OCI-LY3 (cell line): ENCODE data around the gene PSMC2.
"Not testable (repeated sequence)": the region's sequence is repeated elsewhere in the genome, so short reads cannot be mapped to it uniquely, and the experiment has no call there.

ENCODE experiments used
- H2AFZ ChIP-seq: fragments of 200-600, 300-600 bp; shearing (Covaris generic); 2 replicates; pipeline ENCODE4 v1.6.0; 2014; ENCODE audit warnings: antibody characterized with exemption, low read depth, low read length
- H3K27ac ChIP-seq: fragments of 200-600, 300-600 bp; sonication (generic); 2 replicates; pipeline ENCODE4 v1.5.1; 2014; ENCODE audit warnings: mild to moderate bottlenecking, low read length, moderate library complexity, mixed read lengths
- H3K27me3 ChIP-seq: fragments of 200-600, 300-600 bp; sonication (generic); 2 replicates; pipeline ENCODE4 v1.6.1; 2014; ENCODE audit warnings: low read depth, low read length, mixed read lengths
- H3K36me3 ChIP-seq: fragments of 200-600, 300-600 bp; sonication (generic); replicated peaks from 2 replicates; pipeline ENCODE3; 2014; ENCODE audit warnings: low read depth, low read length, mixed read lengths
- H3K4me1 ChIP-seq: fragments of 300-600, 200-600 bp; sonication (generic); 2 replicates; pipeline ENCODE4 v1.6.1; 2014; ENCODE audit warnings: low read length, mixed read lengths
- H3K4me2 ChIP-seq: fragments of 200-600, 300-600 bp; sonication (generic); 2 replicates; pipeline ENCODE4 v1.6.1; 2014; ENCODE audit warnings: low read length, mixed read lengths
- H3K4me3 ChIP-seq: fragments of 300-600, 200-600 bp; sonication (generic); 2 replicates; pipeline ENCODE4 v1.5.1; 2014; ENCODE audit warnings: antibody characterized with exemption, mild to moderate bottlenecking, low read length, moderate library complexity
- H3K79me2 ChIP-seq: fragments of 300-600, 200-600 bp; shearing (Covaris generic); 2 replicates; pipeline ENCODE4 v1.6.1; 2014; ENCODE audit warnings: mild to moderate bottlenecking, low read length, mixed read lengths
- H3K9ac ChIP-seq: fragments of 300-600, 200-600 bp; shearing (Covaris generic); 2 replicates; pipeline ENCODE4 v1.6.0; 2014; ENCODE audit warnings: mild to moderate bottlenecking, low read length, moderate library complexity
- H3K9me3 ChIP-seq: fragments of 200-600, 300-600 bp; shearing (Covaris generic); 2 replicates; pipeline ENCODE4 v1.6.1; 2014; ENCODE audit warnings: low read length, mixed read lengths; ENCODE audit not compliant: insufficient read depth
- H4K20me1 ChIP-seq: fragments of 200-600, 300-600 bp; sonication (generic); 2 replicates; pipeline ENCODE4 v1.6.1; 2016; ENCODE audit warnings: low read length, mixed read lengths; ENCODE audit not compliant: insufficient read depth
- EZH2phosphoT487 ChIP-seq: fragments of 200-600 bp; shearing (Covaris generic); IDR thresholded peaks from 2 replicates; pipeline ENCODE4 v1.6.1; 2018; ENCODE audit warnings: antibody characterized with exemption, mixed run types, low read depth
- TF ChIP-seq, protein P1 (sequence below): fragments of 200-600, 300-600 bp; sonication (generic); IDR thresholded peaks from 2 replicates; pipeline ENCODE4 v1.5.1; 2014; ENCODE audit warnings: antibody characterized with exemption, low read length, low read depth

The PSMC2 gene

DNA sequence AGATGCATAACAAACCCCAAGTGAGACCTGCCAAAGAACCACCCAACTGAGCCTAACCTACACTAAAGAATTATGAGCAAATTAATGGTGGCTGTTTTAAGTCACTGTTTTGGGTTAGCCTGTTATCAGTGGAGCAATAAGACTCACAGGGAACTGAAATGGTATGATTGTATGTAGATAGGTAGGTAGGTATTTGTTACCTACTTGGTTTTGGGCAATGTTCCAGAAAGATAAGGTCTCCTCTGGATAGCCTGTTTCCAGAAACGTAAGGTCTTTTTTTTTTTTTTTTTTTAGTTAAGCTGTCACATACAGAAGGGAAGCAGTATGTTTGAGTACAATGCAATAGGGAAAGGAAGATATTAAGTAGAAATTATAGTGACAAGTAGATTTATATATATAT lies 47.6 kb downstream of the PSMC2 start:
- H3K9ac ChIP-seq = no peak overlapping the region
- no peaks in the 10 kb centered on the region for H3K9me3 ChIP-seq
- H3K4me2 ChIP-seq = no peak overlapping the region
- H3K4me1 ChIP-seq = no peaks in the 10 kb centered on the region
- H4K20me1 ChIP-seq = no peaks in the 10 kb centered on the region
- no peak overlapping the region for H3K4me3 ChIP-seq
- 0 out of 2 replicates have a peak, but pooled peaks cover 2% of the 10 kb centered on the region for H3K27me3 ChIP-seq
- no peak for TF ChIP-seq EZH2phosphoT487
- TF ChIP-seq, protein P1, sequence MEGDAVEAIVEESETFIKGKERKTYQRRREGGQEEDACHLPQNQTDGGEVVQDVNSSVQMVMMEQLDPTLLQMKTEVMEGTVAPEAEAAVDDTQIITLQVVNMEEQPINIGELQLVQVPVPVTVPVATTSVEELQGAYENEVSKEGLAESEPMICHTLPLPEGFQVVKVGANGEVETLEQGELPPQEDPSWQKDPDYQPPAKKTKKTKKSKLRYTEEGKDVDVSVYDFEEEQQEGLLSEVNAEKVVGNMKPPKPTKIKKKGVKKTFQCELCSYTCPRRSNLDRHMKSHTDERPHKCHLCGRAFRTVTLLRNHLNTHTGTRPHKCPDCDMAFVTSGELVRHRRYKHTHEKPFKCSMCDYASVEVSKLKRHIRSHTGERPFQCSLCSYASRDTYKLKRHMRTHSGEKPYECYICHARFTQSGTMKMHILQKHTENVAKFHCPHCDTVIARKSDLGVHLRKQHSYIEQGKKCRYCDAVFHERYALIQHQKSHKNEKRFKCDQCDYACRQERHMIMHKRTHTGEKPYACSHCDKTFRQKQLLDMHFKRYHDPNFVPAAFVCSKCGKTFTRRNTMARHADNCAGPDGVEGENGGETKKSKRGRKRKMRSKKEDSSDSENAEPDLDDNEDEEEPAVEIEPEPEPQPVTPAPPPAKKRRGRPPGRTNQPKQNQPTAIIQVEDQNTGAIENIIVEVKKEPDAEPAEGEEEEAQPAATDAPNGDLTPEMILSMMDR = no peak
- no peaks in the 10 kb centered on the region for H3K36me3 ChIP-seq
- H2AFZ ChIP-seq = no peak overlapping the region
- no peaks in the 10 kb centered on the region for H3K79me2 ChIP-seq
- no peak overlapping the region for H3K27ac ChIP-seq

DNA sequence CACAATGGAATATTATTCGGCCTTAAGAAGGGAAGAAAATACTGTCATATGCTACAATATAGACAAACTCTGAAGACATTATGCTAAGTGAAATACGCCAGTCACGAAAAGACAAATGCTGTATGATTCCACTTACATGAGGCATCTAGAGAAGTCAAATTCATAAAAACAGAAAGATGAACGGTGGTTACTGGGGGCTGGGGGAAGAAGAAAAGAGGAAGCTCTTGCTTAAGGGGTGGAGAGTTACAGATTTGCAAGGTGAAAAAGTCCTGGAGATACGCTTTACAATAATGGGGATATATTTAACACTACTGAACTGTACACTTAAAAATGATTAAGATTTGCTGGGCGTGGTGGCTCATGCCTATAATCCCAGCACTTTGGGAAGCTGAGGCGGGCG lies 49.0 kb downstream of the PSMC2 start:
- H3K36me3 ChIP-seq = no peaks in the 10 kb centered on the region
- no peaks in the 10 kb centered on the region for H4K20me1 ChIP-seq
- H3K27me3 ChIP-seq = no peaks in the 10 kb centered on the region
- TF ChIP-seq EZH2phosphoT487 = no peak
- TF ChIP-seq, protein P1 = no peak
- H3K4me1 ChIP-seq = no peaks in the 10 kb centered on the region
- H3K9me3 ChIP-seq = no peaks in the 10 kb centered on the region
- no peak overlapping the region for H3K27ac ChIP-seq
- no peaks in the 10 kb centered on the region for H3K79me2 ChIP-seq
- no peak overlapping the region for H3K4me3 ChIP-seq
- H3K9ac ChIP-seq = no peak overlapping the region
- no peak overlapping the region for H3K4me2 ChIP-seq
- no peak overlapping the region for H2AFZ ChIP-seq

DNA sequence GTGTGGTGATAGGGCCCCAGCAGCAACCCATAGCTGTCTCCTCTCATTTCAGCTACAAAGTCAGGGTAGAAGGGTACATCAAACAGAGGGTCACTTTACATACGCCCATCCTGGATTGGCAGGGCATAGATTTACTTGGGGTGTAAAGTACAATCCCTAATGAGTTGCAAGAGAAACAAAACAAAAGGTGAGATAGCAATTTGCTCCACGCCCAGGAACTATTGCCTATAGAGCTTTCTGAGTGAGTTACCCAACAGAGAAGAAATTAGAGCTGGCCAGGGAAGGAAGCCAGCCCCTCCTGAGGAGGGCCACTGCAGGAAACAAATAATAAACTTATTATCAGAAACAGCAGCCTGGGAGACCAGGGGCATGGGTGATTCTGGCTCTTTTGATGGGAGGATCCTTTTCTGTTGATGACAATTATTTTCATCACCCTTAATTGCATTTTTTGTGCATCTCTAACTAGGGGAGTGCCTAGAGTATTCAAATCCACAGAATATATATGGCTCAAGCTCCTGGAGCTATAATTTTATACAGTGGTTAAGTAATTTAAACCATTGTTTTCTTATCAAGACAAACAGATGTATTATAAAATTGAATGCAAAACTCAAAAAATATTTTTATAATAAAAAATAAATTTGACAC lies 51.2 kb downstream of the PSMC2 start:
- TF ChIP-seq EZH2phosphoT487 = no peak
- TF ChIP-seq, protein P1 = no peak

DNA sequence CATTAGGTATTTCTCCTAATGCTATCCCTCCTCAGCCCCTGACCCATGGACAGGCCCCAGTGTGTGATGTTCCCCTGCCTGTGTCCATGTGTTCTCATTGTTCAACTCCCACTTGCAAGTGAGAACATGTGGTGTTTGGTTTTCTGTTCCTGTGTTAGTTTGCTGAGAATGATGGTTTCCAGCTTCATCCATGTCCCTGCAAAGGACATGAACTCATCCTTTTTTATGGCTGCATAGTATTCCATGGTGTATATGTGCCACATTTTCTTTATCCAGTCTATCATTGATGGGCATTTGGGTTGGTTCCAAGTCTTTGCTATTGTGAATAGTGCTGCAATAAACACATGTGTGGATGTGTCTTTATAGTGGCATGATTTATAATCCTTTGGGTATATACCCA lies 52.2 kb downstream of the PSMC2 start:
- H3K27me3 ChIP-seq, H4K20me1 ChIP-seq, H3K36me3 ChIP-seq, H3K9me3 ChIP-seq, H3K4me2 ChIP-seq, H3K27ac ChIP-seq, H3K4me1 ChIP-seq, H2AFZ ChIP-seq, H3K9ac ChIP-seq, H3K4me3 ChIP-seq, H3K79me2 ChIP-seq: not testable (repeated sequence)

More for the DNA sequence above, 51.2 kb downstream of the PSMC2 start:
- H3K79me2 ChIP-seq = no peaks in the 10 kb centered on the region
- no peak overlapping the region for H3K4me3 ChIP-seq
- H3K9ac ChIP-seq = no peak overlapping the region
- no peaks in the 10 kb centered on the region for H3K9me3 ChIP-seq
- H2AFZ ChIP-seq = no peak overlapping the region
- no peak overlapping the region for H3K27ac ChIP-seq
- H3K4me1 ChIP-seq = no peaks in the 10 kb centered on the region
- H3K4me2 ChIP-seq = no peak overlapping the region
- no peaks in the 10 kb centered on the region for H3K27me3 ChIP-seq
- no peaks in the 10 kb centered on the region for H4K20me1 ChIP-seq
- no peaks in the 10 kb centered on the region for H3K36me3 ChIP-seq

DNA sequence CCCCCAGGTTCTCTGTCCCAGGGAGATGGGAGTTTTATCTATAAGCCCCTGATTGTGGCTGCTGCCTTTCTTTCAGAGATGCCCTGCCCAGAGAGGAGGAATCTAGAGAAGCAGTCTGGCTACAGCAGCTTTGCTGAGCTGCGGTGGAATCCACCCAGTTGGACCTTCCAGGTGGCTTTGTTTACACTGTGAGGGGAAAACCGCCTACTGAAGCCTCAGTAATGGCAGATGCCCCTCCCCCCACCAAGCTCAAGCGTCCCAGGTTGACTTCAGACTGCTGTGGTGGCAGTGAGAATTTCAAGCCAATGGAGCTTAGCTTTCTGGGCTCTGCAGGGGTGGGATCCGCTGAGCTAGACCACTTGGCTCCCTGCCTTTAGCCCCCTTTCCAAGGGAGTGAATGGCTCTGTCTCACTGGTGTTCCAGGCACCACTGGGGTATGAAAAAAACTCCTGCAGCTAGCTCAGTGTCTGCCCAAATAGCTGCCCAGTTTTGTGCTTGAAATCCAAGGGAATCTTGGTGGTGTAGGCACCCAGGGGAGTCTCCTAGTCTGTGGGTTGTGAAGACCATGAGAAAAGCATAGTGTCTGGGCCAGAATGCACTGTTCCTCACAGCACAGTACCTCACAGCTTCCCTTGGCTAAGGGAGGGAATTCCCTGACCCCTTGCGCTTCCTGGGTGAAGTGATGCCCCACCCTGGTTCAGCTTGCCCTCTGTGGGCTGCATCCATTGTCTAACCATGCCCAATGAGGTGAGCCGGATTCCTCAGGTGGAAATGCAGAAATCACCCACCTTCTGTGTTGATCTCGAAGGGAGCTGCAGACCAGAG lies 58.6 kb downstream of the PSMC2 start:
- not testable (repeated sequence) for H3K27me3 ChIP-seq, H3K4me1 ChIP-seq, H3K79me2 ChIP-seq, H3K9me3 ChIP-seq, H3K36me3 ChIP-seq, H3K27ac ChIP-seq, H3K9ac ChIP-seq, H4K20me1 ChIP-seq
- H3K4me3 ChIP-seq = peak overlapping the region; percentile 56
- peak overlapping the region; percentile 94 for H2AFZ ChIP-seq
- peak overlapping the region; percentile 63 for H3K4me2 ChIP-seq
